Kasumi-1 (cell line): ENCODE measurements around the gene PLD2.
A peak's percentile ranks its signal among the peaks of the same experiment; 100 is the strongest.
"Not testable (repeated sequence)": the region's sequence is repeated elsewhere in the genome, so short reads cannot be mapped to it uniquely, and the experiment has no call there.

Experiments
- DNase-seq, 2 experiments: peaks; one replicate each; lab custom pipeline; 2025; lab: John Stamatoyannopoulos, UW

Gene PLD2

DNA sequence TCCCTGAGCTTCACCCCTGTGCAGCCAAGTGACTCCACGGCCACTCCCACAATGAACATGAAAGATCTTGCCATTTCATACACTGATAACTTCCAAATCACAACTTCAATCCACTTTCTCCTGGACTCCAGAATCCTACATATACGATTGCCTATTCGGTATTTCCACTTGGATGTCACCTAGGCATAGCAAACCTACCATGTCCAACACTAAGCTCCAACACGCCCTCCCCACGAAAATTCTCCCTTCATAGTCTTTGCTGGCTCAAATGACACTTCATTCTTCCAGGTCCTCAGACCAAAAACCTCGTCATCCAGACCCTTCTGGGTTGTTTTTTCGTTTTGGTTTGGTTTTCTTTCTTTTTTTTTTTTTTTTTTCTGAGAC is 16.3 kb upstream of the PLD2 start:
- no peak for DNase-seq

DNA sequence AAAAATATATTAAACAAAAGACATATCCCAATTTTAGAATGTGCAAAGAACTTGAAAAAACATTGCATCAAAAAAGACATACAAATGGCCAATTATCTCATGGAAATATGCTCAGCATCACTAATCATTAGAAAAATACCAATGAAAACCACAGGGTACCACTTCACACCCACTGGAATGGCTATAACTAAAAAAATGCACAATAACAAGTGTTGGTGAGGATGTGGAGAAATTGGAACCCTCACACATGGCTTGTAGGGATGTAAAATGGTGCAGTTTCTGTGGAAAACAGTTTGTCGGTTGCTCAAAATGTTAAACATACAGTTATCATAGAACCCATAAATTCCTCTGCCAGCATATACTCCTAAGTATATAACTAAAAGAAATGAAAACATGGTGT is 11.8 kb upstream of the PLD2 start:
- no peak for DNase-seq

DNA sequence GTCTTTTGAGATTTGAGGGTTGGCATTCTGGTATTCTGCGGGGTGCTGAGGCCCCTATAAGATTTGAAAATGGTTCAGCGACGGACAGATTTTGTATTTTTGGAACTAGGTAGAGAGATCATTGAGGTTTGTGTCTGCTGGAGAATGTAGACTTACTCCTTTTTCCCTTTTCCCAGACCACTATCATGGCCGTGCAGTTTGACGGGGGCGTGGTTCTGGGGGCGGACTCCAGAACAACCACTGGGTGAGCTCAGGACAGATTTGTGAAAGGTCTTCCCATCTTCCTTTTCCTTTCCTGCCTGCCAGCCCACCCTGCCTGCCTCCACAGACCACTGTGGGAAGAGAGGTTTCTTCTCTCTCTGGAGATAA is 10.4 kb upstream of the PLD2 start:
- DNase-seq: peak in 1 of 2 experiments; percentile 3

DNA sequence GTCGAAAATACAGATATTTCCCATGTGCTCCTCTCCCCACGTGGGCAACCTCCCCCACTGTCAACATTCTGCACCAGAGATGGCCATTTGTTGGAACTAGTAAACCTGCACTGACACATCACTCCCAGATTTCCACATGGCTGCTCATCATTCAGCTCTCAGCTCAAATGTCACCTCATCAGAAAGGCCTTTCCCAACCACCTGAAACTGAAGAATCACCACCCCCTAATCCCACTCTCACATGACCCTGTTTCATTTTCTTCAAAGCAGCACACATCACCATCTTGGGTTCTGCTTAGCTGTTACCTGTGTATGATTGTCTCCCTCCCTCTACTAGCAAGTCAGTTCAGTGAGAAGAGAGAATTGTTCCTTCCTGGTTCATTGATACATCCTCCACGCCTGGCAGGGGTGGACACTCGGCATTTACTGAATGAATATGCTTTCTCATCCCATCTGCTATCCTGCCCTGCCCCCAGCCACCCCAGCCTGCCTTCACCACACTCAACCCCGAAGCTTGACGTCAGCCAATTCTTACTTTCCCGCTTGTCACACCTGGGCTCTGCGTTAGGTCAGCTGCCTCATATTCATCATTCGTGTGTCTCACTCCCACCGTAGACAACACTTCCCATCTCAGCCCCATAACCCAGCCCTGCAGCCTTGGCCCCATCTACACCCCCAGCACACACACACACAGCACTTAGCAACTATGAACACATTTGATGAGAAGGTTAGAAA is 6.3 kb upstream of the PLD2 start:
- DNase-seq: no peak

DNA sequence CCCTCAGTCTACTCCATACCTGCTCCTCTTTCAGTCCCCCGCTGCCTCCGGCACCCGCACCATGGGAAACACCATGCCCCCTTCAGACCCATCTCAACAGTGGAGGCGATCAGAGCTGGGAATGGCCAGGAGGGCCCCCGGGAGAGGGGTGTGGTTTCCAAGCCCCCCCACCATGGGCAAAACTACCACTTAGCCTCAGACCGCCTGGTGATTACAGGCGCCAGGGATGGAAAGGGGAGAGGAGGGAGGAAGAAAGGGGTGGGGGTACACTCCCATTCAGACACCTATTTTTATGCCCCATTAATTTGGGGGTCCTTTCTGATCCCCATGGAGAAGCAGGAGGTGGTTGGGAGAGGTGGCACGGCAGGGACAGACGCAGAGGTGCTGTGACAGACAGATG is 4.7 kb upstream of the PLD2 start, which contains the start of gene C17orf114:
Gene C17orf114 (minus strand): TSS at position 101 of the 400 bp plus-strand sequence.
- DNase-seq: no peak

DNA sequence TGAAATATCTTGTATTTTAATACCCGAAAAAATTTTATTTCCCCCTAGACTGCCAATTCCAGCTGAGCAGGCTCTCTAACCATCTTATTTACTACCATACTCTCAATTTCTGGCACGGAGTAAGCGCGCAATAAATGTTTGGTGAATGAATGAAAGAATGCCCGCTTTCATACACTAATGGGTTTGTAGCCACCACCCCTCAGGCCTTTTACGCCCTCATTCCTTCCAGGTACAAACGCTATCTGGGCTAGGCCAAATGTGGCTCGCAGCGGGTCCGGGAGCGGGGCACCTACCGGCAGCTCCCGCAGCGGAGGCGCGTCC is 536 bp upstream of the PLD2 start:
- DNase-seq: peak in 1 of 2 experiments; percentile 2

DNA sequence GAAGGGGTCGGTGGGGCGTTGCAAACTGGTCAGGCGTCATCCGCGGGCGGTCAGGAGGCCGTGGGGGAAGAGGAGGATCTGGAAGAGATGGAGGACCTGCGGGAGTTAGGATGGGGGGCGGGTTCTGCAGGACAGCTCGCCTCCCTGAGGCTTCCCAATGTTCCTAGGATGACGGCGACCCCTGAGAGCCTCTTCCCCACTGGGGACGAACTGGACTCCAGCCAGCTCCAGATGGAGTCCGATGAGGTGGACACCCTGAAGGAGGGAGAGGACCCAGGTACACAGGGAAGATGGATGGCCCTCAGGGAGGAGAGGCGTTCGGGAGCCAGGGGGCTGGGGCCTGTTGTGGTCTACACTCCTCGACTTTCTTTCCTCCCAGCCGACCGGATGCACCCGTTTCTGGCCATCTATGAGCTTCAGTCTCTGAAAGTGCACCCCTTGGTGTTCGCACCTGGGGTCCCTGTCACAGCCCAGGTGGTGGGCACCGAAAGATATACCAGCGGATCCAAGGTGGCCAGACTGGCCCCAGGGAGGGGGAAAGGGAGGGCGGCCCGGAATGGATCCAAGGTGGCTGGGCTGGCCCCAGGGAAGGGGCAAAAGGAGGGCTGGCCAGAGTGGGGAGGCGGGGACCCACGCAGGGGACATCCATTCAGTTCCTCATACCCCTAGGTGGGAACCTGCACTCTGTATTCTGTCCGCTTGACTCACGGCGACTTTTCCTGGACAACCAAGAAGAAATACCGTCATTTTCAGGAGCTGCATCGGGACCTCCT is 839 bp downstream of the PLD2 start:
- DNase-seq: no peak

DNA sequence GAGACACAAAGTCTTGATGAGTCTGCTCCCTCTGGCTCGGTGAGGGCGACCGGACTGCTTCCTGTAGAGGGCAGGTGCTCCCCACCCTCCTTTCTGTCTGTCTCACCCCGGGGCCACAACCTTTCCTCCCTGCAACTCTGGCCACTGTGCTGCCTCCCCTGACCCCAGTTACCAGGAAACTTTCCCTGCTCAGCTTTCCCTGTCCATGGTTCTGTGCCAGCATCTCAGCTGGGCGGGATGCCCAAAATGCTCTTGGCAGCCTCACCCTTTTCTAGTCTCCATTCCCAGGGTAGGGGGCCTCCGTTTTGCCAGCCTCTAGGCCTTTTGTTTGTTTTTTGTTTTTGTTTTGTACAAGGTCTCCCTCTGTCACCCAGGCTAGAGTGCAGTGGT is 1.4 kb downstream of the PLD2 start:
- no peak for DNase-seq

DNA sequence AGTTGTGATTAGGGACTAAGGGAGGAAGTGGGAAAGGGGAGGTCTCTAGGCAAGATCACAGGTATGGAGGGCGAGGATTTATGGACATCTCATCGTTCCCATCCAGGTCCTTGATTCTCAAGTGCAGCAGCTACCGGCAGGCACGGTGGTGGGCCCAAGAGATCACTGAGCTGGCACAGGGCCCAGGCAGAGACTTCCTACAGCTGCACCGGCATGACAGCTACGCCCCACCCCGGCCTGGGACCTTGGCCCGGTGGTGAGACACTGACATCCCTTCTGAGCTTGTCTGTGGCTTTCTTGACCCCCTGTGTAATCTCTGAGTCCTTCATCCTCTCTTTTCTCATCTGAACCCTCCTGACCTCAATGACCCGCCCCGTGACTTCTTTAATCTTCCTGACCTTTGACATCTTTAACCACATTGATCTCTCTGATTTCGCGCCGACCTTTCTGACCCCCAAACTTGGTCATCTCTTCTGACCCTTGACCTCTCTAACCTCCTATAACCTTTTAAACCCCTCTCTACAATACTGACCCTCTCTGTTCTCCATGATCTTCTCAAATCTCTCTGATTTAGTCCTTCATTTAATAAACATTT is 3.8 kb downstream of the PLD2 start:
- DNase-seq: no peak

DNA sequence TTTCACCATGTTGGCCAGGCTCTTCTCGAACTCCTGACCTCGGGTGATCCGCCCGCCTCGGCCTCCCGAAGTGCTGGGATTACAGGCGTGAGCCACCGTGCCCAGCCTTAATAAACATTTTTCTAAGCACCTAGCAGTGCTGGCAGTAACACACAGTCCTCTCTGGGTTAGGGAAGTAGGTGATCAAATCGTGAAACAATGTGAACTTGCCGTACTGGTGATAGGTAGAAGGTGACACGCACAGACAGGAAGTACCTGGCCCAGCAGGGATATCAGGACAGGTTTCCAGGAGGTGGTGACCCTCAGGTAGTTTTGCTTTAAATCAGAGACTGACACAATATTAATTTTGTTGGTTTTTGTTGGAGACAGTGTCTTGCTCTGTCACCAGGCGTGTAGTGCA is 4.5 kb downstream of the PLD2 start:
- no peak for DNase-seq

DNA sequence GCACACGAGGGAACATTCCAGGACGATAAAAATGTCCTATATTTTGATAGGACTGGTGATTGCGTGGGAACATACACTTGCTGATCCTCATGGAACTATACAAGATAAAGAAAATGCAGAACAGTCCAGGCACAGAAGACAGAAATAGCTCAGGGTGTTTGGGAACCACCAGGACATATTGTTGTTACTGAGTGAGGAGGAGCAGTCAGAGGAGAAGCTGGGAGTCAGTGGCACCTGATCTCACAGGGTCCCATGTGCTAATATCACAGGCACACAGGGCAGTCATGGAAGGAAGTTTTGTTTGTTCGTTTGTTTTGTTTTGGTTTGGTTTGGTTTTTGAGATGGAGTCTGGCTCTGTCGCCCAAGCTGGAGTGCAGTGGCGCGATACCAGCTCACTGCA is 5.7 kb downstream of the PLD2 start:
- DNase-seq: no peak

DNA sequence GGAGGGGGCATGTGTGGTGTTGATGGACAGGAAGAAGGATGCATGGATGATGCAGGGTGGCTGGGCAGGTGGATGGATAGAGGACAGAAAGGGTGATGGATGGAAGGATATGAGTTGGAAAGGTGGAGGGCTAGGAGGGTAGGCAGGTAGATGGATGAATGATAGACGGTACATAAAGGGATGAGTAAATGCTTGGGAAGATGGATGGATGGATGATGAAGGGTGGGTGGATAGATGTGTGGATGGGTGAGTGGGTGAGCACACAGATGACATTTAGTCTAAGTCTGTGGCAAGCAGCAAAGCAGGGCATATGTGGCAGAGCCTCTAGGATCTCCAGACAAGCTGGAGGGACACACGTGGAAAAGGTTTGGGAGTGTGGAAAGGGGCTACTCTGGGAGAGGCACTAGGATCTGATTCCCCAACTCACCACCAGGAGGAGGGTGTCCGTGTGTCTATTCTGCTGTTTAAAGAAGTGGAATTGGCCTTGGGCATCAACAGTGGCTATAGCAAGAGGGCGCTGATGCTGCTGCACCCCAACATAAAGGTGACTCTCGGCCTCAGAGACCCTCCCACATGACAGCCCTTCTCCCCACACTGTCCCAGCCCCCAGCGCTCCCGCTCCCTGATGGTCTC is 8.2 kb downstream of the PLD2 start:
- peak in 1 of 2 experiments; percentile 1 for DNase-seq

DNA sequence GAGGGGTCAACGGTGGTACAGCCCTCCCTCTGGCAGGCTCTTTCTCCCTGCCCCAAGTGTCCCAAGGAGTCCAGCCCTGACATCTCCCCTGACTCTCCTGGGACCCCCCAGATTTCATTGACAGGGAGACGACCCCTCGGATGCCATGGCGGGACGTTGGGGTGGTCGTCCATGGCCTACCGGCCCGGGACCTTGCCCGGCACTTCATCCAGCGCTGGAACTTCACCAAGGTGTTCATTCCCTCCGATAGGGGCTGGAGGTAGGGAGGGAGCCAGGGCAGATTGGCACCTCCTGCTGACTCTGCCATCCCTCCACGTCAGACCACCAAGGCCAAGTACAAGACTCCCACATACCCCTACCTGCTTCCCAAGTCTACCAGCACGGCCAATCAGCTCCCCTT is 9.9 kb downstream of the PLD2 start:
- no peak for DNase-seq

DNA sequence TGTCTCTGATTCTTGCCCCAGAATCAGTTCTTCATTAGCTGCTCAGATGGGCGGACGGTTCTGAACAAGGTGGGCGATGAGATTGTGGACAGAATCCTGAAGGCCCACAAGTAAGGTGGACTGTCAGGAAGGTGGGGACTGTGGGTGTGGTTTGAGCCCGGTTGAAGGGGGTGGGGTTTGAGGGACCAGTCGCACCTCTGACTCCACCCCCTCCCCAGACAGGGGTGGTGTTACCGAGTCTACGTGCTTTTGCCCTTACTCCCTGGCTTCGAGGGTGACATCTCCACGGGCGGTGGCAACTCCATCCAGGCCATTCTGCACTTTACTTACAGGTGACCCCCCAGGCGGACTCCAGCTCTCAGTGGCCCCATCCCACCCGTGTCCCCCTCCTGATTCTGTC is 11.3 kb downstream of the PLD2 start:
- DNase-seq: no peak

DNA sequence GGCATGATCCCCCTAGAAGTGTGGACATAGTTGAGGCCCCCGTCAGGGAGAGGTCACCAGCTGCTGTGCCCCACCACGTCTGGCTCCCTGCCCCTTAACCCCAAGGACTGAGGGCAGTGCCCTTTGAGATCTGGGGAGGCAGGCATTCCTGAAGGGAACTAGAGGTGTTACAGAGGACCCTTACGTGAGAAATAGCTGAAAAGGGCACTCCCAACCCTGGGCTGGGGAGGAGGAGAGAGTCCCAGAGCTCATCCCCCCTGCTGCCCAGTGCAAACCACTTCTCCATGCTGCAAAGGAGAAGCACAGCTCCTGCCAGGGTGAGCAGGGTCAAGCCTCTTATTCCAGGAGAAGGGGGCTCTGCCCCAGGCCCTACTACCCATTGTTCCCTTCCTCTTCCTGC is 15.9 kb downstream of the PLD2 start:
- no peak for DNase-seq

DNA sequence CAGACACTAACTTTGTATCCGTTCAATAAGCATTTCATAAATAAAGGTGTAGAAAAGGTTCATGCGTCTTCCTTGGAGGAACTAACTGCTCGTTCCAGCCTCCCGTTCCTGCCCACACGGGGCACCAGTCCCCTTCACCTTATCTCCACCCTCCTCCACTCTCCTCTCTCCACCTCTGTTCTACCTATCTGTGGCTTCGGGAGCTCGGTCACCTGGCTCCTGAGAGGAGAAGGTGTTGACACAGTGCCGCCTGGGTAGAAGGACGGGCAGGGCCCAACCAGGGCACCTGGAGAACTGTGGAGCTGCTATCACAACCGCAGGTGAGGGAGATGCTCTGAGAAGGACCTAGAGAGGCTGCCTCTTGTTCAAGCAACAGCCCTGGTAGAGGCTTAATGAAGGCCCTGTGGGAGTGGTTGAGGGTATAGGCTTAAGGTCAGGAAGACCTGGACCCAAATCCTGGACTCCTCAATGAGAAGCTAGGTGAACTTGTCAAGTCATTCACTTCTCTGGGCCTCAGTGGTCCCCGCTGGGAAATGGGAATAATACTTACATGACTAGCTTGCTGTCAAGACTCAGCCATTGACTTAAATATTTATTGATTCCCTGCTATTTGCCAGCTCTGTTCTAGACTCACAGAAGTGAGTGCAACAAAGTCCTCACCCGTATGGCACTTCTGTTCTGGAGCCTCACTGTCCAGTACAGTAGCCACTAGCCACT is 16.6 kb downstream of the PLD2 start:
- no peak for DNase-seq

DNA sequence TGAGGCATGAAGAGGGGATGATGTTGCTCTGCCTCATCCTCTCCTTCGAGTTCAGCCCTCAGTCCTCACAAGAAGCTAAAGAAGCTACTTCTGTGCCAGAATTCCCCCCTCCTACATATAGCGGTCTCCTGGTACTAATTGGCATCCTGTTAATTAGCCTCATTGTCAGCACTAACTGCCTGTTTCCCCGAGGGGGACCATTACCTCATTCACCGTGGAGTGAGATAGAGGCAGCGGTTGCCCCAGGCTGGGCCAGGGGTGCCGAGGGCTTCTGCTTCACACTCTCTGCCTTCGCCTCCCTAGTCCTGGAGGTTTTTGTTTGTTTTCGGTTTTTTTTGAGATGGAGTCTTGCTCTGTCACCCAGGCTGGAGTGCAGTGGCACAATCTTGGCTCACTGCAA is 20.4 kb downstream of the PLD2 start:
- DNase-seq: no peak

DNA sequence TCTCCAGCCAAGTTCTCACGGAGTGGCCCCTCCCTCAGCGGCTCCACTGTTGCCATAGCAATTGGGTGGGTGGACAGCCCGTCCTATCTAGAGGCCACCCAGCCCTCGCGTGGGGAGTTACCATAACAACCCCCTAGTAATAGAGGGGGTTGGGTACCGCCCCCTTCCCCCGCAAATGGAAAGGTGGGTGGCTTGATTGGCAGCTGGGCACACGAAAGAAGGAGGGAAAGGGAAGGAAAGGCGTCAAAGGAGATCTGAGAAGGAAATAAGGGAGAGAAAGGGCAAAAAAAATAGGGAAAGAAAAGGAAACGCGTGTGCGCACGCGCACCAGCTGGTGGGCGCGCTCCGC is 25.9 kb downstream of the PLD2 start:
- DNase-seq: not testable (repeated sequence)

DNA sequence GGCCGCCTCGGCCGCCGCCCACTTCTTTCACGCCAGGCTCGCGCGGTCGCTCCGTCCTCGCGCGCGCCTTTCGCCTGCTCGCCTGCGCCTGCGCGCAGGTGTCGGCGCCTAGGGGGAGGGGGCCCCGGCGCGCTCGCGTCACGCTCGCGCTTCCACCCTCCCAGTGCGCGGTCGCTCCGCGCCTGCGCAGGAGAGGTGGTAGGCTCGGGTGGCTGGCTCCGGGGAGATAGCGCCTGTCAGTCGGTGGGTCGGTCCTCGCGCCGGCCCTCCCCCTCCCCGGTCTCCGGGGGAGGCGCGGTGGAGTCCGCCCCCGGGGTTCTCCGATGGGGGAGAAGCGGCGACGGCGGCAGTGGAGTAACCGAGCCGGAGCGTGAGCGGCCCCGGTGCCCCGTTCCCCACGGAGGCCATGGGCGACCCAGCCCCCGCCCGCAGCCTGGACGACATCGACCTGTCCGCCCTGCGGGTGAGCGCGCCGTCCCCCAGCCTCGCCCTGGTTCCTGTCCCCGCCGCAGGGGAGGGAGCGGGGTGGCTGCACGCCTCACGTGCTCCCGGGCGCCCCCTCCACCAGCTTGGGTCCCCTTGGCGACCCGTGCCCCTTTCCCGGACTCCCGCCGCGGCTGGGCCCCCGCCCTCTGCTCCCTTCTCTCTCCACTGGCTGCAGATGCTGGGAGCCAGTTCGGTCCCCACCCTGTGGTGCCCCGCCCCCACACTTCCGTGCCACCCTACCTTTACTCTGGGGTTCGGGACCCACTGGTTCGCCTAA is 26.4 kb downstream of the PLD2 start, which contains the start of gene MINK1:
Gene MINK1 (plus strand): TSS at position 163 of the 763 bp plus-strand sequence. CDS start 244 bp downstream, at position 407.
- peak; percentile 50 to 52 for DNase-seq

DNA sequence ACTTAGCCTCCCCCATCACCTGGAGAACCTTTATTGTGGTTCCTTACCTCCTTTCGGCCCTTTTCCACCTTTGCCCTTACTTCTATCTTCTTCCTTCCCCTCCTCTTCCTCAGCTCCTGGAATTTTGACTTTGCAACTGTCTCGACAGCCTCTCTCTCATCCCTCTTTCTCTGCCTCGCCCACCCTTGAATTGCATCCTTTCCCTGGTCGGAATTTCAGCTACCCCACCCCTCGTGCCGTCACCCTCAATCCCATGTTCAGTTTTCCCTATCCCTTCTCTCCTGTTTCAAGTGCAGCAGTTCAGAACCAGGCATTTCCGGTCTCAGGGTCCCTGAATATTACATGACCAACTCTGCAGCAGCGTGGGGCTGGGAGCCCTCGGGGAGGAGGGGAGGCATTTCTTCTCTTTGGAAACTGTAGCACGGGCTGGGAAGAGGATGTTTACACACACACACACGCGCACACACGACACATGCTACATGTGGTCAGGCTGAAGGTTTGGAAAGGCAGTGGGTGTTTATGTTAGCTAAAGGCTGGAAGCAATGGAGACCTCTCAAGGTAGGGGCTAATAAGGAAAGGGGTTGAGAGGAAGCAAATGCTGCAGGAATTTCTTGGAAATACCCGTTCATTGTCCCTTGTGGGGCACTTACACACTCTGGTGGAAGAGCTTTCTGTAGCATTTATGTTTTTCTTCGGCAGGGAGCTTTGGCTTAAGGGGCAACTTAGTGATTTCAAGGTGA is 27.2 kb downstream of the PLD2 start:
- DNase-seq: no peak

DNA sequence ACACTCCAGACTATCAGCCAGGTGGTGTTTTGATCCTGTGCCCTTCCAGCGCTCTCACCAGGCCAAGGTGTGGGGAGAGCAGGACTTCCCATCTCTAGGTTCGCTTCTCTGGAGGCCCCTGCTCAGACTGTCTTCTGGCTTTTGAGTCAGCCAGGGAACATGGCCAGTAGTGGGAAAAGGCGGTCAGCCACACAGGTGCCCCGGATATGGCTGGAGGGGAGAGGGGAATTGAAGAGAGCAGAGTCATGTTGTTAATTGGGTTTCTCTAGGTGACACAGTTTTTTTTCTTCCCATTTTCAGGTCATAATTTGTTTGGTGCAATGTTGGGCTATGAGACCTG is 27.7 kb downstream of the PLD2 start:
- no peak for DNase-seq
